HG03439 (cell line): ENCODE measurements around the gene ZFYVE26.
"Not testable (repeated sequence)": the region's sequence is repeated elsewhere in the genome, so short reads cannot be mapped to it uniquely, and the experiment has no call there.

ENCODE experiments used
- ATAC-seq: cut with Tn5 transposase; IDR thresholded peaks from one replicate; pipeline ENCODE4 v1.9.1; 2021; ENCODE audit warnings: mild to moderate bottlenecking, moderate library complexity; ENCODE audit not compliant: unreplicated experiment

The ZFYVE26 gene

GRCh38 chr14:67717048-67717447, 99.3 kb downstream of the ZFYVE26 start:
- no peak for ATAC-seq

DNA sequence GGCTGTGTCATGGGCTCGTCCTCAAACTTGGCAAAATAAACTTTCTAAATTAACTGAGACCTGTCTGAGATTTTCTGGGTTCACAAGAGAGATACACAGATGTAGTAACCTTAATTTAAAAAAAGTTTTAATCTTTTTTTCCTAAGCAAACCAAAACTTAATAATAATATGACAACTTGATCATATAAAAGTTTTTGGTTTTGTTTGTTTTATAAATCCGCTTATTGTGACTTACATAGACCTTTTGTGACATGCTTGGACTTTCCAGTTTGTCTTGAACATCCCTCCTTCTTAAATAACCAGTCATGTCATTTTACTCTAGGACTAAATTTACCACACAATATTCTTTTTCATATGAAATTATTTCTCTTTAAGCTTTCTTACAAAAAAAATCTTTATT, 106.2 kb downstream of the ZFYVE26 start:
- ATAC-seq = no peak

DNA sequence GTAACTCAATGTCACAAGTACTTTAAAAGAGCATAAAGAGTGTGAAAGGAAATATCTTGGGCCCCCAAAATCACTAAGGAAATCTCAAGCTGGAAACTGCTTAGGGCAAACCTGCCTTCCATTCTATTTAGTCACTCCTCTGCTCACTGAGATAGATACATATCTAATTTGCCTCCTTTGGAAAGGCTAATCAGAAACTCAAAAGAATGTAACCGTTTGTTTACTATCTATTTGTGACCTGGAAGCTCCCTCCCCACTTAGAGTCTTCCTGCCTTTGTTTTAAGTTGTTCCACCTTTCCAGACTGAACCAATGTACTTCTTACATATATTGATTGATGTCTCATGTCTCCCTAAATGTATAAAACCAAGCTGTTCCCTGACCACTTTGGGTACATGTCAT, 106.6 kb downstream of the ZFYVE26 start:
- ATAC-seq = not testable (repeated sequence)

- ATAC-seq = not testable (repeated sequence)
These were observed 107.0 kb downstream of the ZFYVE26 start for GRCh38 chr14:67709346-67709745.

- ATAC-seq = no peak
These were observed 111.2 kb downstream of the ZFYVE26 start for GRCh38 chr14:67705211-67705610.

DNA sequence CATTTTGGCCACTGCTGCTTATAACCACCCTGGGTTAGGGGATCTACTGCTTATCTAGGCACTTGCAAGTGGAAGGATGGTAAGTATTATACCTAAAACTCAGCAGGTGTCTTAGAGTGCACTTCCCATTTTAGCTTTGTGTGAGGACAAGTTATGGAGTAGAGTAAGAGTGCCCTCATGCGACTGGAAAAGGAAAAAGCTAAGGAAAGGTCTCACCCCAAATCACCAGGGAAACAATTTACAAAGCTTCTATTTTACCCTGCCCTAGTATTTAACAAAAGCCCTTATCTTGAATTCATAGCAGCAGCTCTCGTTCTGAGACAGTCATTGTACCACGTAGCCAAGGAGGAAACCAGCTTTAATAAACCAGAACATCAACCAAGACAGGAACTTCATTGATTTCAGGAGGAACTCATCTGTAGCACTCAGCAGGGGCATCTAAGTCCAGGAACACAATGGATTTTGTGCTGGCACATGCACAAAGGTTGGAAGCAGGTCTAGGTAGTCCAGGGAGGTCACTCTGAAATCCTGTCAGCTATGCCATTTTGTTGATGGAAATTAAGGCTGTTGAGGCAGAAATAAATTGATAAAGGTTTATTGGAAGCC, 111.8 kb downstream of the ZFYVE26 start:
- no peak for ATAC-seq

DNA sequence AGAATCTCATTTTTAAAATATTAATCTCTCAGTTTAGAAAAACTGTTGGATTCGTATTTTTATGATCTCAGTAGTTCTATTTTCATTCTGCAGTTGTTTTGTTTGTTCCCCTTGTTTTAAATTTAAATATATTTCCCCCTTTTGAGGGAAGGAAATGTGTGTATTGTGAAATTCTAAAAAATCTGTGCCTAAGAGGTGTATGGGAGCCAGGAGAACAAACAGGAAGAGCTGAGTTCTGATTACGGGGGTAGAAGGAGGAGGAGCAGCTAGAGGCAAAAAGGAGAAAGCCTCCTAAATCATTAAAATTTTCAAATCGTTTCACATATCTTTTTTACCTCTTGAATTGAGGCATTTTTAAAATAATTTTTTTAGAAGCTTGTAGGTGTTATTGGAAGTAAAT, 112.4 kb downstream of the ZFYVE26 start:
- no peak for ATAC-seq

GRCh38 chr14:67701492-67701891, 114.9 kb downstream of the ZFYVE26 start, which contains the start of gene RDH12:
Gene RDH12, plus strand, starts transcription at chr14:67701886. Its CDS starts 20,757 bp downstream, at chr14:67722643.
- not testable (repeated sequence) for ATAC-seq

- ATAC-seq = no peak
These were observed 118.2 kb downstream of the ZFYVE26 start for GRCh38 chr14:67698179-67698578.

GRCh38 chr14:67697006-67697405, 119.4 kb downstream of the ZFYVE26 start:
- no peak for ATAC-seq
